Epithelial cell of proximal tubule (primary cell): Measurements from ENCODE around the gene PAPSS2. TPM values are rescaled to one million over a fixed set of nuclear protein-coding genes. Genes with fewer than 3 reads are reported as not detected.
"Not testable (repeated sequence)": the region's sequence is repeated elsewhere in the genome, so short reads cannot be mapped to it uniquely, and the experiment has no call there.

Experiments used
- DNase-seq: peaks from one replicate; pipeline ENCODE4 v3.0.0-alpha.2; 2011; ENCODE audit warnings: low read depth
- H3K4me3 ChIP-seq: 2 replicates; pipeline ENCODE4 v1.5.1; 2011; ENCODE audit warnings: low read depth, mild to moderate bottlenecking, low read length
- CTCF ChIP-seq: conservative IDR thresholded peaks from 2 replicates; pipeline ENCODE4 v1.5.1; 2012; ENCODE audit warnings: low read depth, mild to moderate bottlenecking, low read length
- total RNA-seq: library from RNA; depleted of rRNA; stranded (reverse); fragments of >200 nt; gene quantifications from 2 replicates; pipeline ENCODE4 v1.2.3, GENCODE V29; 2015

PAPSS2 gene
- total RNA-seq, 1 donor from 2014 or later: 15.6 TPM

DNA sequence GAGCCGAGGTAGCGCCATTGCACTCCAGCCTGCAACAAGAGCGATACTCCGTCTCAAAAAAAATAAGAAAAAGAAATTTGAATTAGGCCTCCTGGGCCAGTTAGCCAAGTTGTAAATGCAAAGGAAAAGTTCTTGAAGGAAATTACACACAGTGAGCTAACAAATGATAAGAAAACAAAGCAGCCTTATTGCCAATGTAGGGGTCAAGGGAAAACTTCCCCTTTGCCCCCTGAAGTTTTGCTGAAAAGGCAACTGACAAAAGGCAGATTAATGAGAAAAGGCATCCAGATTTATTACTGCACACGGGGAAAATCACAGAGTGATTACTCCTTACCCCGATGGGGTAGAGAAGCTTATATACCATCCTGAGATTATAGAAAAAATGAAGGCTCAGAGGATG lies 70.3 kb downstream of the PAPSS2 start:
- no peak for TF ChIP-seq CTCF
- no peak for DNase-seq
- no peak overlapping the region for H3K4me3 ChIP-seq

- no peak for DNase-seq
- TF ChIP-seq CTCF: no peak
- H3K4me3 ChIP-seq: no peak overlapping the region
These were observed 73.4 kb downstream of the PAPSS2 start for GRCh38 chr10:87733081-87733480.

- DNase-seq: no peak
- TF ChIP-seq CTCF: peak; percentile 82
These were observed 75.5 kb downstream of the PAPSS2 start for GRCh38 chr10:87734987-87735827.

DNA sequence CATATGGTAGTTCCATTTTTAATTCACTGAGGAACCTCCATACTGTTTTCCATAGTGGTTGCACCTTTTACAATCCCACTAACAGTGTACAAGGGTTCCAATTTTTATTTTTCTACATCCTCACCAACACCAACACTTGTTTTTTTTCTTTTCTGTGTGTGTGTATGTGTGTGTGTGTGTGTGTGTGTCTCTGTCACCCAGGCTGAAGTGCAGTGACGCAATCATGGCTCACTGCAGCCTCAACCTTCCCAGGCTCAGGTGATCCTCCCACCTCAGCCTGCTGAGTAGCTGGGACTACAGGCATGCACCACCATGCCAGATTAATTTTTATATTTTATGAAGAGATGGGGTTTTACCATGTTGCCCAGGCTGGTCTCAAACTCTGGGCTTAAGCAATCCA lies 78.6 kb downstream of the PAPSS2 start:
- DNase-seq, H3K4me3 ChIP-seq: not testable (repeated sequence)

More at GRCh38 chr10:87734987-87735827, 75.5 kb downstream of the PAPSS2 start:
- H3K4me3 ChIP-seq: no peak overlapping the region

DNA sequence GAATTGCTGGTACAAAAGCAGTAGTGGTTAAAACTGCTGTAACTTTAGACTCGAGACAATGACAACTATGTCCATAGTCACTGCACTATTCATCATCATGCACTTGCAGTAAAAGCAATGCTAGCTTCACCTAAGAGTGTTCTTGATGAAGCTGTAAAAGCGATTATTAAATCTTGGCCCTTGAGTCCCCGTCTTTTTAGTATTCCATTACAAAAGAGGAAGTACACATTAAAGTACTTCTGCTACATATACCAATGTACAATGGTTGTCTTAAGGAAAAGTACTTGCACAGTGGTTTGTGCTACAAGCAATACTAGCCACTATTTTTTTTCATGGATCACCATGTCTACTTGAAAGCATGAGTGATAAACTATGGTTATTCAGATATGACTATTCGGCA lies 80.0 kb downstream of the PAPSS2 start:
- DNase-seq: no peak
- H3K4me3 ChIP-seq: no peak overlapping the region
- TF ChIP-seq CTCF: no peak

DNA sequence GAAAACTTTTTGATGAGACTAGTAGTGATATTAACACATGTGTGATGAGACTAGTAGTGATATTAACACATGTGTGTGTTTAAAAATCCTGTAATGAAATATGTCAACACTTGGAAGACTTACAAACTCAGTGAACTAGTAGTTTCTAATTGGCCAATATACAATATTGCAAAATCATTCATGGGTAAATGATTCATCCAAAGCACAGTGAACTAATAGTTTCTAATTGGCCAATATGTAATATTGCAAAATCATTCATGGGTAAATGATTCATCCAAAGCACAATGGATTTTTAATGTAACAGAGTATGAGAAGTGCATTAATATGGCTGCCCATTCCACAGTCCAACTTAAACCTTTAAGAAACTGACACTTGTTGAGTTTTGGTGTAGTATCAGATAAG lies 80.6 kb downstream of the PAPSS2 start:
- peak; percentile 42 for DNase-seq
- no peak overlapping the region for H3K4me3 ChIP-seq
- no peak for TF ChIP-seq CTCF

GRCh38 chr10:87742992-87743610 lies 83.4 kb downstream of the PAPSS2 start:
- DNase-seq, H3K4me3 ChIP-seq: not testable (repeated sequence)

DNA sequence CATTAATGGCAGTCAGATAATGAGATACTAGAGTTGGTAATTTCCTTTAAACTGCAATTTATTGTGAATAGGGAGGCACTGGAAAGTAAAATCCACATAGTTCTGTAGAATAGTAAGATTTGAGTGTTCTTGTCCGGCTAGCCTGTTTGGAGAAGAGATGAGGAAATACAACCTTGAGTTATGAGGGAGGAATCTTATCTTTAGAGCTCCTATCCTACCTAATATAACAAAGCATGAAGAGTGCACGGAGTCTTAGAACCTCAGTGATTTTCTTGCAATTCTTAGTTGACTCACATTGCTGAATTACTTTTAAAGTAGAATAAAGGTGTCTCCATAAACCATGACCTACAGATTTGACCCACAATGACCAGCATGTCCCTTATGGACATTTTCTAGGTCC lies 84.9 kb downstream of the PAPSS2 start:
- no peak for DNase-seq
- H3K4me3 ChIP-seq: no peak overlapping the region
- no peak for TF ChIP-seq CTCF
